ENCODE measurements around the gene BMI1. TPM values are rescaled to one million over a fixed set of nuclear protein-coding genes. Genes with fewer than 3 reads are reported as not detected.

BMI1 gene
- total RNA-seq, 6 experiments from 2014 or later: 34.8 to 51.1 (median 42.3) TPM

DNA sequence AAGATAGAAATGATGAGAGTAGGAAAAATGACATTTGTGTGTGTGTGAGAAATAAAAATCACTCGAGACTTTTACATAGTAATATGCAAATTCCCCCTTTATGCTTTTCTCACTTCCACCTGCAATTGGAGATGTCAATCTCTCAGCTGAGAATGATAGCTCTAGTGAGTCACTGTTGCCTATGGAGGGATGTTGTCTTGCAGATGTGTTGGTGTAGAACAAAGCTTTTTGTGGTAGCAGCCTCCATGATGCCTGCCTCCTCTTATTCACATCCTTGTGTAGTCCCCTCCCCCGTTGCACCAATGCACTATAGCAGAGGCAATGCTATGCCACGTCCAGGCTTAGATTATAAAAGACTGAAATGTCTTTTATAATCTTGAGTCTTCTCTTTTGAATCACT is 58.2 kb downstream of the BMI1 start:
- Mint-ChIP-seq H3K36me3 (ENCODE audit: low read depth) (no peaks in the 10 kb centered on the region), H3K4me1 (ENCODE audit: low read depth) (no peaks in the 10 kb centered on the region), H3K4me3 (no peak overlapping the region), H3K27ac (no peak overlapping the region), H3K27me3 (ENCODE audit: insufficient read depth) (peaks cover 13% of the 10 kb centered on the region), H3K9me3 (no peaks in the 10 kb centered on the region)
- DNase-seq: no peak
- TF ChIP-seq, protein P1, sequence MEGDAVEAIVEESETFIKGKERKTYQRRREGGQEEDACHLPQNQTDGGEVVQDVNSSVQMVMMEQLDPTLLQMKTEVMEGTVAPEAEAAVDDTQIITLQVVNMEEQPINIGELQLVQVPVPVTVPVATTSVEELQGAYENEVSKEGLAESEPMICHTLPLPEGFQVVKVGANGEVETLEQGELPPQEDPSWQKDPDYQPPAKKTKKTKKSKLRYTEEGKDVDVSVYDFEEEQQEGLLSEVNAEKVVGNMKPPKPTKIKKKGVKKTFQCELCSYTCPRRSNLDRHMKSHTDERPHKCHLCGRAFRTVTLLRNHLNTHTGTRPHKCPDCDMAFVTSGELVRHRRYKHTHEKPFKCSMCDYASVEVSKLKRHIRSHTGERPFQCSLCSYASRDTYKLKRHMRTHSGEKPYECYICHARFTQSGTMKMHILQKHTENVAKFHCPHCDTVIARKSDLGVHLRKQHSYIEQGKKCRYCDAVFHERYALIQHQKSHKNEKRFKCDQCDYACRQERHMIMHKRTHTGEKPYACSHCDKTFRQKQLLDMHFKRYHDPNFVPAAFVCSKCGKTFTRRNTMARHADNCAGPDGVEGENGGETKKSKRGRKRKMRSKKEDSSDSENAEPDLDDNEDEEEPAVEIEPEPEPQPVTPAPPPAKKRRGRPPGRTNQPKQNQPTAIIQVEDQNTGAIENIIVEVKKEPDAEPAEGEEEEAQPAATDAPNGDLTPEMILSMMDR (IDR thresholded peaks at IDR 0.05): no peak

Other genes with a start within 250 kb of the BMI1 start
- not detected for gene EBLN1, start 103.1 kb upstream of the BMI1 start, total RNA-seq (2021; fragmentation: NEBNext Ultra II Directional; extraction: Animal tissue kit (Norgen Biotek cat#: 25700))
- 10 to 100 TPM; 39.5 to 47.6 (median 43.8) TPM for gene COMMD3, start 4.7 kb upstream of the BMI1 start, total RNA-seq (2021; fragmentation: NEBNext Ultra II Directional; extraction: Animal tissue kit (Norgen Biotek cat#: 25700))
- gene SPAG6, start 24.4 kb downstream of the BMI1 start, total RNA-seq (2021; fragmentation: NEBNext Ultra II Directional; extraction: Animal tissue kit (Norgen Biotek cat#: 25700)): not detected

Data from HFFc6 (cell line).